Muscle layer of colon (tissue), 2 donors: ENCODE measurements around the gene GCNT2.
"Not testable (repeated sequence)": the region's sequence is repeated elsewhere in the genome, so short reads cannot be mapped to it uniquely, and the experiment has no call there.

Experiments
- H3K27ac ChIP-seq: one replicate; pipeline ENCODE4 v1.7.0; 2013; ENCODE audit warnings: low read depth, mild to moderate bottlenecking, low read length, moderate library complexity
- H3K27me3 ChIP-seq, 2 donors: one replicate each; pipeline ENCODE4 v1.7.0; 2013; ENCODE audit warnings: low read length in 2 of 2, mild to moderate bottlenecking in 2 of 2; ENCODE audit not compliant: insufficient read depth in 2 of 2, control insufficient read depth in 1 of 2
- H3K36me3 ChIP-seq: one replicate; pipeline ENCODE4 v1.7.0; 2013; ENCODE audit warnings: mild to moderate bottlenecking, low read length; ENCODE audit not compliant: insufficient read depth
- H3K4me1 ChIP-seq: one replicate; pipeline ENCODE4 v1.7.0; 2013; ENCODE audit warnings: mild to moderate bottlenecking, low read length; ENCODE audit not compliant: insufficient read depth
- H3K4me3 ChIP-seq, 2 donors: one replicate each; pipeline ENCODE4 v1.7.0; 2013; ENCODE audit warnings: low read length in 2 of 2, low read depth in 1 of 2, mild to moderate bottlenecking in 1 of 2, moderate library complexity in 1 of 2
- H3K9ac ChIP-seq: one replicate; pipeline ENCODE4 v1.7.0; 2013; ENCODE audit warnings: low read length
- H3K9me3 ChIP-seq: one replicate; pipeline ENCODE4 v1.7.0; 2013; ENCODE audit warnings: mild to moderate bottlenecking, low read length
- donor health status: abdominal sarcoma.
- donor health status: Adenocarcinoma of cecum.

GCNT2 gene

GRCh38 chr6:10516953-10517352 is 4.2 kb upstream of the GCNT2 start:
- Histone ChIP-seq H3K9ac (no peak overlapping the region), H3K27ac (no peak overlapping the region), H3K4me1 (peaks cover 10% of the 10 kb centered on the region), H3K9me3 (no peaks in the 10 kb centered on the region), H3K27me3 (no peaks in the 10 kb centered on the region), H3K36me3 (no peaks in the 10 kb centered on the region), H3K4me3 (no peak overlapping the region)

DNA sequence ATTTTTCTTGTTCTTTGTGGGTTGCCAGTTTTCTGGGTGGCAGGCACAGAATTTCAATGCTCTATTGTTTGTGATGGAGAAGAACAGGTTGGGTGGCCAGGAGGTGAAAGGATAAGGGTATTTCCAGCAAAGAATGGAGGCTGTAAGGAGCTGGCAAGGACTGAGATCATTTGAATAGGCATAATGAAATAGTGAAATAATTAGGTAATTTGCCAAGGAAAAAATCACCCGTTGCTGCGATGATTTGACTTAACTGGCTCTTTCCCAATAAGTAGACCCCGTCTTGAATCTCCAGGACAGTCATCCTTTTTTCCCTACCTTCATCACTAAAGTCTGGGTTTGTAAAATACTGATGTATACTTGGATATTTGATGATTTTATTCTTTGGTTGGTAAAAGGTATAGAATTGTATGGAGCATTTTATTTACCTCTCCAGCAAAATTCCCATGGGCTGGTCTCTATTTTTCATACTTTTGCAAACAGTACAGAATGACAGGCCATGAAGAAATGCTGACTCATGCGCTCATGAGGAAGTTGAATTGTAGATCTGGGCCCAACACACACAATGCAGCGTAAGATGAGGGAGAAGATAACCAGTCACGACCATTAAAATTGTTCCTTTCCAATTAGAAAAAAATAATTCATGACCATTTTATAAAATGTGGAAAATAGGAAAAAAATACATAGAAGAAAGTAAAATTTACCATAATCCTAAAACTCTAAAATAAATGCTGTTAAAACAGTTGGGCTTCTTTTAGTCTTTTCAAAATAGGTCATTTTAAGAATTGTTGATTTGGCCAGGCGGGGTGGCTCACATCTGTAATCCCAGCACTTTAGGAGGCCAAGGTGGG is 2.4 kb upstream of the GCNT2 start:
- no peak overlapping the region for H3K27ac ChIP-seq

DNA sequence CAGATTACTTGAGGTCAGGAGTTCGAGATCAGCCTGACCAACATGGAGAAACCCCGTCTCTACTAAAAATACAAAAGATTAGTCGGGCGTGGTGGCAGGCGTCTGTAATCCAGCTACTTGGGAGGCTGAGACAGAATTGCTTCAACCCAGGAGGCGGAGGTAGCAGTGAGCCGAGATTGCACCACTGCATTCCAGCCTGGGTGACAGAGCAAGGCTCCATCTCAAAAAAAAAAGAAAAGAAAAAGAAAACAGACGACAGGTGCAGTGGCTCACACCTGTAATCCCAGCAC is 1.8 kb upstream of the GCNT2 start:
- H3K9me3 ChIP-seq, H3K36me3 ChIP-seq, H3K4me3 ChIP-seq, H3K27ac ChIP-seq, H3K27me3 ChIP-seq, H3K9ac ChIP-seq: not testable (repeated sequence)
- H3K4me1 ChIP-seq, result peaks cover 12% of the 10 kb centered on the region

More for the DNA sequence above, 2.4 kb upstream of the GCNT2 start:
- H3K9ac ChIP-seq, result no peak overlapping the region
- no peaks in the 10 kb centered on the region for H3K27me3 ChIP-seq
- peaks cover 12% of the 10 kb centered on the region for H3K4me1 ChIP-seq
- H3K36me3 ChIP-seq, result no peaks in the 10 kb centered on the region
- H3K4me3 ChIP-seq, result no peak overlapping the region
- H3K9me3 ChIP-seq, result no peaks in the 10 kb centered on the region

GRCh38 chr6:10520468-10520867 is 683 bp upstream of the GCNT2 start:
- H3K27ac ChIP-seq, result peak overlapping the region; percentile 87
- H3K4me3 ChIP-seq, result peak overlapping the region in 1 of 2 donors; percentile 42
- H3K9me3 ChIP-seq, result no peaks in the 10 kb centered on the region
- no peaks in the 10 kb centered on the region for H3K27me3 ChIP-seq
- no peaks in the 10 kb centered on the region for H3K36me3 ChIP-seq
- peaks cover 12% of the 10 kb centered on the region for H3K4me1 ChIP-seq
- H3K9ac ChIP-seq, result no peak overlapping the region

GRCh38 chr6:10522929-10523573 is 1.9 kb downstream of the GCNT2 start:
- Histone ChIP-seq H3K4me1 (peaks cover 12% of the 10 kb centered on the region), H3K9ac (no peak overlapping the region), H3K27me3 (no peaks in the 10 kb centered on the region), H3K27ac (peak overlapping the region; percentile 87), H3K36me3 (no peaks in the 10 kb centered on the region), H3K4me3 (peak overlapping the region in 1 of 2 donors; percentile 42), H3K9me3 (no peaks in the 10 kb centered on the region)

- H3K36me3 ChIP-seq, result no peaks in the 10 kb centered on the region
- no peaks in the 10 kb centered on the region for H3K27me3 ChIP-seq
- H3K9me3 ChIP-seq, result no peaks in the 10 kb centered on the region
- H3K9ac ChIP-seq, result no peak overlapping the region
- no peak overlapping the region for H3K4me3 ChIP-seq
- peaks cover 4% of the 10 kb centered on the region for H3K4me1 ChIP-seq
- H3K27ac ChIP-seq, result no peak overlapping the region
Measured at GRCh38 chr6:10526156-10526555, 5.0 kb downstream of the GCNT2 start.

- no peak overlapping the region for H3K9ac ChIP-seq
- peak overlapping the region in 1 of 2 donors; percentile 25 for H3K4me3 ChIP-seq
- no peaks in the 10 kb centered on the region for H3K4me1 ChIP-seq
- H3K27ac ChIP-seq, result peak overlapping the region; percentile 7
- H3K9me3 ChIP-seq, result no peaks in the 10 kb centered on the region
- H3K27me3 ChIP-seq, result no peaks in the 10 kb centered on the region
- no peaks in the 10 kb centered on the region for H3K36me3 ChIP-seq
Measured at GRCh38 chr6:10528158-10528981, 7.2 kb downstream of the GCNT2 start.

DNA sequence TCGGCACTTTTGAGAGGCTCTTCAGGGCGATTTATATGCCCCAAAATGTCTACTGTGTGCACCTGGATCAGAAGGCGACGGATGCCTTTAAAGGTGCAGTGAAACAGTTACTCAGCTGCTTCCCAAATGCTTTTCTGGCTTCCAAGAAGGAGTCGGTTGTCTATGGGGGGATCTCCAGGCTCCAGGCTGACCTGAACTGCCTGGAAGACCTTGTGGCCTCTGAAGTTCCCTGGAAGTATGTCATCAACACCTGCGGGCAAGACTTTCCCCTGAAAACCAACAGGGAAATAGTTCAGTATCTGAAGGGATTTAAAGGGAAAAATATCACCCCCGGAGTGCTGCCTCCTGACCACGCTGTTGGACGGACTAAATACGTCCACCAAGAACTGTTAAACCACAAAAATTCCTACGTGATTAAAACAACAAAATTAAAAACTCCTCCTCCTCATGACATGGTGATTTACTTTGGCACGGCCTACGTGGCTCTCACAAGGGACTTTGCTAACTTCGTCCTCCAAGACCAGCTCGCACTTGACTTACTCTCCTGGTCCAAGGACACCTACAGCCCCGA is 8.2 kb downstream of the GCNT2 start:
- Histone ChIP-seq H3K4me1 (no peaks in the 10 kb centered on the region), H3K27me3 (no peaks in the 10 kb centered on the region), H3K36me3 (no peaks in the 10 kb centered on the region), H3K4me3 (no peak overlapping the region), H3K27ac (no peak overlapping the region), H3K9me3 (no peaks in the 10 kb centered on the region), H3K9ac (no peak overlapping the region)

DNA sequence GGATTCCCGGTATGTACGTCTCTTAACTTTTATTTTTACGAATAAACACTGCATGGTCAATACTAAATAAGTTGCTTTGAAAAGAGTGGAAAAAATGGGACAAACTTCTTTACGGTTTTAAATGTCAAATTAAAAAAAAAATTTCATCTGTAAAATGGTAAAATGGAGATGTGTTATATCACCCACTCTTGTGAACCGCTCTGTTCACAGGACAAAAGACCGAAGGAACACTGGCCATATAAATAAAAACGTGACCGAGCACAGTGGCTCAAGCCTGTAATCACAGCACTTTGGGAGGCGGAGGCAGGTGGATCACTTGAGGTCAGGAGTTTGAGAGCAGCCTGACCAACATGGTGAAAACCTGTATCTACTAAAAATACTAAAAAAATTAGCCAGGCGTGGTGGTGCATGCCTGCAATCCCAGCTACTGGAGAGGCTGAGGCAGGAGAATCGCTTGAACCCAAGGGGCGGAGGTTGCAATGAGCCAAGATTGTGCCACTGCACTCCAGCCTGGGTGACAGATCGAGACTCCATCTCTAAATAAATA is 8.8 kb downstream of the GCNT2 start:
- not testable (repeated sequence) for H3K9ac ChIP-seq, H3K9me3 ChIP-seq, H3K4me1 ChIP-seq, H3K36me3 ChIP-seq, H3K4me3 ChIP-seq, H3K27me3 ChIP-seq, H3K27ac ChIP-seq

GRCh38 chr6:10531503-10531902 is 10.4 kb downstream of the GCNT2 start:
- no peak overlapping the region for H3K27ac ChIP-seq

DNA sequence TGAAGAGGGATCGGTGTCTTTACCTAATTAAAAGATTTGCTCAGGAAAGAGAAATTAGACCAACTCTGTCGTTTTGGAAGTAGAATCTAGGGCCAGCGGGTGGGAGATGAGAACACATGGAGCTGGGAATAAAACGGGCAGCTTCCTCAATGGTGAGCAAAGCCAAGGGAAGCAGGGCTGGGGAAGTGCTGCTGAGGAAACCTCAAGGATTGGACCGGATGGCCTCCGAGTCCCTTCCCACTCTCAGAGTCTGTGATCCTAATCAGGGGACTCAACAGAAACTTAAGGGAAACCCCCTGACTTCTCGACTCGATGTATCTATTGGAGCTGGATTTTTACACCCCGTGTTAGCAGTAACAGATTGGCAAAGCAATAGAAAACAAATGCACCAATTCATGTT is 10.8 kb downstream of the GCNT2 start:
- Histone ChIP-seq H3K9me3 (no peaks in the 10 kb centered on the region), H3K4me1 (no peaks in the 10 kb centered on the region), H3K27me3 (no peaks in the 10 kb centered on the region), H3K27ac (no peak overlapping the region), H3K9ac (no peak overlapping the region), H3K4me3 (no peak overlapping the region), H3K36me3 (no peaks in the 10 kb centered on the region)

More at GRCh38 chr6:10531503-10531902, 10.4 kb downstream of the GCNT2 start:
- H3K4me1 ChIP-seq, result no peaks in the 10 kb centered on the region
- H3K27me3 ChIP-seq, result no peaks in the 10 kb centered on the region
- no peaks in the 10 kb centered on the region for H3K36me3 ChIP-seq
- no peak overlapping the region for H3K9ac ChIP-seq
- H3K9me3 ChIP-seq, result no peaks in the 10 kb centered on the region
- H3K4me3 ChIP-seq, result no peak overlapping the region
